NOMO-1 (cell line): Measurements from ENCODE around the gene SMIM22.

Experiments used
- DNase-seq, 2 experiments: peaks; one replicate each; lab custom pipeline; 2025; ENCODE audit not compliant: unreplicated experiment in 2 of 2; lab: John Stamatoyannopoulos, UW

SMIM22 gene

GRCh38 chr16:4814542-4815173 is 19.5 kb downstream of the SMIM22 start:
- DNase-seq: no peak

- no peak for DNase-seq
Observed at GRCh38 chr16:4820652-4821051, 25.5 kb downstream of the SMIM22 start.

GRCh38 chr16:4825196-4825595 is 30.0 kb downstream of the SMIM22 start:
- no peak for DNase-seq

- DNase-seq: no peak
Observed at GRCh38 chr16:4826526-4826925, 31.4 kb downstream of the SMIM22 start.

- DNase-seq: no peak
Observed at GRCh38 chr16:4826980-4827379, 31.8 kb downstream of the SMIM22 start.

GRCh38 chr16:4828567-4829321 is 33.6 kb downstream of the SMIM22 start:
- no peak for DNase-seq

- DNase-seq: no peak
Observed at GRCh38 chr16:4830408-4830807, 35.2 kb downstream of the SMIM22 start.

- DNase-seq: no peak
Observed at GRCh38 chr16:4831616-4832015, 36.4 kb downstream of the SMIM22 start.

GRCh38 chr16:4832698-4833343 is 37.7 kb downstream of the SMIM22 start:
- no peak for DNase-seq

GRCh38 chr16:4833584-4833983 is 38.4 kb downstream of the SMIM22 start:
- no peak for DNase-seq

GRCh38 chr16:4836727-4837126 is 41.6 kb downstream of the SMIM22 start:
- no peak for DNase-seq

GRCh38 chr16:4837733-4838501 is 42.7 kb downstream of the SMIM22 start:
- DNase-seq: no peak

- DNase-seq: no peak
Observed at GRCh38 chr16:4839942-4840341, 44.8 kb downstream of the SMIM22 start.

- no peak for DNase-seq
Observed at GRCh38 chr16:4840984-4841383, 45.8 kb downstream of the SMIM22 start.
